RPMI8226 (cell line): Measurements from ENCODE around the gene KIDINS220.
"Not testable (repeated sequence)": the region's sequence is repeated elsewhere in the genome, so short reads cannot be mapped to it uniquely, and the experiment has no call there.

Experiments
- DNase-seq: peaks from one replicate; pipeline ENCODE4 v3.0.0-alpha.2; 2015

The KIDINS220 gene

GRCh38 chr2:8740136-8740535, 97.3 kb downstream of the KIDINS220 start:
- no peak for DNase-seq

GRCh38 chr2:8737571-8738175, 99.7 kb downstream of the KIDINS220 start:
- DNase-seq, result no peak

GRCh38 chr2:8732601-8733000, 104.8 kb downstream of the KIDINS220 start:
- DNase-seq, result no peak

- DNase-seq, result no peak
These were observed 107.5 kb downstream of the KIDINS220 start for GRCh38 chr2:8729939-8730338.

- DNase-seq, result not testable (repeated sequence)
These were observed 108.3 kb downstream of the KIDINS220 start for GRCh38 chr2:8729101-8729500.

- no peak for DNase-seq
These were observed 109.0 kb downstream of the KIDINS220 start for GRCh38 chr2:8728305-8729015.

- no peak for DNase-seq
These were observed 111.6 kb downstream of the KIDINS220 start for GRCh38 chr2:8725838-8726237.

GRCh38 chr2:8722986-8723385, 114.4 kb downstream of the KIDINS220 start:
- no peak for DNase-seq

GRCh38 chr2:8721410-8721809, 116.0 kb downstream of the KIDINS220 start:
- no peak for DNase-seq

- no peak for DNase-seq
These were observed 116.7 kb downstream of the KIDINS220 start for GRCh38 chr2:8720741-8721140.

- no peak for DNase-seq
These were observed 117.9 kb downstream of the KIDINS220 start for GRCh38 chr2:8719528-8719927.

GRCh38 chr2:8714971-8715370, 122.4 kb downstream of the KIDINS220 start:
- no peak for DNase-seq

GRCh38 chr2:8714283-8714682, 123.1 kb downstream of the KIDINS220 start:
- DNase-seq, result no peak

GRCh38 chr2:8710951-8711350, 126.5 kb downstream of the KIDINS220 start:
- DNase-seq, result no peak

GRCh38 chr2:8709611-8710010, 127.8 kb downstream of the KIDINS220 start:
- DNase-seq, result no peak

GRCh38 chr2:8704906-8705305, 132.5 kb downstream of the KIDINS220 start:
- no peak for DNase-seq

- no peak for DNase-seq
These were observed 135.6 kb downstream of the KIDINS220 start for GRCh38 chr2:8701681-8702379.

- no peak for DNase-seq
These were observed 137.6 kb downstream of the KIDINS220 start for GRCh38 chr2:8699839-8700238.

- no peak for DNase-seq
These were observed 140.2 kb downstream of the KIDINS220 start for GRCh38 chr2:8697190-8697589.

- DNase-seq, result no peak
These were observed 142.7 kb downstream of the KIDINS220 start for GRCh38 chr2:8694737-8695136.

- DNase-seq, result peak; percentile 29
These were observed 144.1 kb downstream of the KIDINS220 start for GRCh38 chr2:8693157-8693821.

- DNase-seq, result no peak
These were observed 144.6 kb downstream of the KIDINS220 start for GRCh38 chr2:8692783-8693156.

GRCh38 chr2:8691859-8692437, 145.5 kb downstream of the KIDINS220 start:
- no peak for DNase-seq
